K562 (cell line): ENCODE results near the gene CPSF4L. TPM values are rescaled to one million over a fixed set of nuclear protein-coding genes. Genes with fewer than 3 reads are reported as not detected.

Experiments
- ATF1 ChIP-seq, 2 experiments: fragments of 450-650 bp in 1 of 2; IDR thresholded peaks; 2 replicates each; pipeline ENCODE4 v1.6.1; 2016; ENCODE audit warnings: missing compliant biosample characterization in 1 of 2, missing genetic modification characterization in 1 of 2
- CBX3 ChIP-seq, 2 experiments: IDR thresholded peaks; 1 replicate in 1 of 2; 2 replicates in 1 of 2; pipeline ENCODE4 v1.6.1; 2012; ENCODE audit warnings: inconsistent platforms in 2 of 2, low read length in 2 of 2, borderline replicate concordance in 1 of 2, control low read depth in 1 of 2
- E2F4 ChIP-seq: sonication (generic); formaldehyde crosslinking; IDR thresholded peaks from 2 replicates; pipeline ENCODE4 v1.8.0; 2022; ENCODE audit warnings: mild to moderate bottlenecking, low read depth, missing genetic modification reagents
- ELK3 ChIP-seq: fragments of 450-650 bp; formaldehyde crosslinking; IDR thresholded peaks from 2 replicates; pipeline ENCODE4 v1.4.0; 2020; ENCODE audit warnings: mild to moderate bottlenecking
- FIP1L1 ChIP-seq: fragments of 200-400 bp; formaldehyde crosslinking; IDR thresholded peaks from 2 replicates; pipeline ENCODE4 v1.6.1; 2018; ENCODE audit warnings: mild to moderate bottlenecking, low read depth, low read length; ENCODE audit not compliant: poor library complexity, severe bottlenecking
- HDGF ChIP-seq: fragments of 450-650 bp; IDR thresholded peaks from 2 replicates; pipeline ENCODE4 v1.6.1; 2016
- HEY1 ChIP-seq: fragments of 250-450 bp; sonication (Bioruptor Pico); IDR thresholded peaks from 2 replicates; pipeline ENCODE4 v1.5.0; 2020; ENCODE audit warnings: mild to moderate bottlenecking, moderate library complexity, borderline replicate concordance
- HLTF ChIP-seq: fragments of 450-650 bp; IDR thresholded peaks from 2 replicates; pipeline ENCODE4 v1.6.1; 2016
- KLF13 ChIP-seq: fragments of 450-650 bp; IDR thresholded peaks from 2 replicates; pipeline ENCODE4 v1.6.1; 2016; ENCODE audit warnings: missing genetic modification characterization, low read depth, mild to moderate bottlenecking, missing compliant biosample characterization, moderate library complexity, borderline replicate concordance
- MAFF ChIP-seq: IDR thresholded peaks from 2 replicates; pipeline ENCODE4 v1.6.1; 2012; ENCODE audit warnings: low read length, improper control_type of control experiment
- MAZ ChIP-seq, 2 experiments: fragments of 450-650 bp in 1 of 2; sonication (generic) in 1 of 2; formaldehyde crosslinking; IDR thresholded peaks in 1 of 2; conservative IDR thresholded peaks in 1 of 2; 2 replicates each; pipeline versions ENCODE4 v1.4.0 to v1.5.0; 2020; ENCODE audit warnings: mild to moderate bottlenecking in 1 of 2, missing genetic modification reagents in 1 of 2
- MEIS2 ChIP-seq: fragments of 450-650 bp; IDR thresholded peaks from 2 replicates; pipeline ENCODE4 v1.6.1; 2014; ENCODE audit warnings: mild to moderate bottlenecking; ENCODE audit not compliant: partially characterized antibody
- MTA2 ChIP-seq: fragments of 450-650 bp; IDR thresholded peaks from 2 replicates; pipeline ENCODE4 v1.6.1; 2016; ENCODE audit warnings: low read depth
- PHF20 ChIP-seq: fragments of 450-650 bp; IDR thresholded peaks from 2 replicates; pipeline ENCODE4 v1.6.1; 2018; ENCODE audit not compliant: partially characterized antibody
- RCOR1 ChIP-seq, 2 experiments: IDR thresholded peaks; 2 replicates each; pipeline ENCODE4 v1.6.1; 2012; ENCODE audit warnings: low read depth in 2 of 2, low read length in 2 of 2, borderline replicate concordance in 1 of 2, improper control_type of control experiment in 1 of 2
- RNF2 ChIP-seq: sonication (generic); IDR thresholded peaks from 2 replicates; pipeline ENCODE4 v1.6.1; 2016
- SMARCE1 ChIP-seq: fragments of 450-650 bp; IDR thresholded peaks from 2 replicates; pipeline ENCODE4 v1.7.1; 2016; ENCODE audit warnings: mild to moderate bottlenecking
- TAF1 ChIP-seq: IDR thresholded peaks from 2 replicates; pipeline ENCODE4 v1.6.1; 2011; ENCODE audit warnings: mild to moderate bottlenecking, low read length, moderate library complexity; ENCODE audit not compliant: insufficient read depth, control insufficient read depth, severe bottlenecking; ENCODE audit errors: extremely low read depth
- TAF7 ChIP-seq: fragments of 450-650 bp; IDR thresholded peaks from 2 replicates; pipeline ENCODE4 v1.6.1; 2016; ENCODE audit warnings: missing genetic modification characterization, missing compliant biosample characterization
- TEAD4 ChIP-seq, 2 experiments: sonication (generic) in 1 of 2; formaldehyde crosslinking in 1 of 2; IDR thresholded peaks; 2 replicates each; pipeline versions ENCODE4 v1.6.1 to v1.8.0; 2012 to 2022; ENCODE audit warnings: borderline replicate concordance in 1 of 2, inconsistent platforms in 1 of 2, low read length in 1 of 2, mild to moderate bottlenecking in 1 of 2, missing genetic modification reagents in 1 of 2
- ZBED1 ChIP-seq: IDR thresholded peaks from 2 replicates; pipeline ENCODE4 v1.6.1; 2014
- ZNF668 ChIP-seq: fragments of 250-450 bp; sonication (Bioruptor Pico); IDR thresholded peaks from 2 replicates; pipeline ENCODE4 v1.8.0; 2022; ENCODE audit warnings: mild to moderate bottlenecking, inconsistent platforms
- ZNF79 ChIP-seq: fragments of 250-450 bp; sonication (Bioruptor Pico); IDR thresholded peaks from 2 replicates; pipeline ENCODE4 v1.4.0; 2020; ENCODE audit warnings: low read depth, mild to moderate bottlenecking, moderate library complexity
- polyA plus RNA-seq, 8 experiments: library from polyadenylated mRNA; depleted of rRNA in 4 of 8; stranded (reverse) in 5 of 8; unstranded in 3 of 8; fragments of >200 nt; fragmentation: Nextera tagmentation in 2 of 8; fragmentation: Illumina TruSeq in 1 of 8; extraction: Ambion mirVana in 2 of 8; extraction: Trizol in 1 of 8; gene quantifications; 2 replicates each; pipeline versions ENCODE4 v1.2.1 to v1.2.3, GENCODE V29; 2011 to 2014; ENCODE audit warnings: inconsistent platforms in 1 of 8, missing spikeins in 1 of 8
- total RNA-seq, 7 experiments: library from RNA; depleted of rRNA in 6 of 7; stranded (reverse); fragments of >200 nt in 6 of 7; fragmentation: Illumina TruSeq in 2 of 7; extraction: Trizol in 2 of 7; gene quantifications; 2 replicates each; pipeline versions ENCODE4 v1.2.1 to v1.2.3, GENCODE V29; 2011 to 2021; ENCODE audit warnings: low replicate concordance in 1 of 7
- TF ChIP-seq, protein P1 (sequence below): sonication (generic); formaldehyde crosslinking; IDR thresholded peaks from 2 replicates; pipeline ENCODE4 v1.8.1; 2023; ENCODE audit warnings: mild to moderate bottlenecking, missing genetic modification reagents
- TF ChIP-seq, protein P2 (sequence below): fragments of 250-450 bp; sonication (Bioruptor Pico); IDR thresholded peaks from 2 replicates; pipeline ENCODE4 v1.8.0; 2022; ENCODE audit warnings: inconsistent platforms

CPSF4L gene
- total and polyA plus RNA-seq, 9 of the 15 experiments (the other 6 are each of a cell fraction or from before 2014, with no cell fraction given), result not detected

GRCh38 chr17:73228748-73229236 is 32.9 kb downstream of the CPSF4L start (continued):
- TF ChIP-seq TEAD4 (IDR thresholded peaks at IDR 0.05; ENCODE audit: low read length), result peak; percentile 82
- TF ChIP-seq TEAD4 (CRISPR knock-in tag; IDR thresholded peaks at IDR 0.05; ENCODE audit: borderline replicate concordance), result no peak
- TF ChIP-seq HLTF, result no peak
- no peak for TF ChIP-seq MAZ (CRISPR knock-in tag; conservative IDR thresholded peaks at IDR 0.05 in 1 of 2, IDR thresholded peaks at IDR 0.05 in 1 of 2)
- TF ChIP-seq ZNF668 (CRISPR knock-in tag), result no peak
- peak in 1 of 2 experiments; percentile 55; a peak in 1 of 4 replicates for TF ChIP-seq RCOR1 (IDR thresholded peaks at IDR 0.05; ENCODE audit: borderline replicate concordance in 1 of 2, low read depth in 2 of 2, low read length in 2 of 2)
- TF ChIP-seq MEIS2, result peak; percentile 73
- TF ChIP-seq, protein P1, sequence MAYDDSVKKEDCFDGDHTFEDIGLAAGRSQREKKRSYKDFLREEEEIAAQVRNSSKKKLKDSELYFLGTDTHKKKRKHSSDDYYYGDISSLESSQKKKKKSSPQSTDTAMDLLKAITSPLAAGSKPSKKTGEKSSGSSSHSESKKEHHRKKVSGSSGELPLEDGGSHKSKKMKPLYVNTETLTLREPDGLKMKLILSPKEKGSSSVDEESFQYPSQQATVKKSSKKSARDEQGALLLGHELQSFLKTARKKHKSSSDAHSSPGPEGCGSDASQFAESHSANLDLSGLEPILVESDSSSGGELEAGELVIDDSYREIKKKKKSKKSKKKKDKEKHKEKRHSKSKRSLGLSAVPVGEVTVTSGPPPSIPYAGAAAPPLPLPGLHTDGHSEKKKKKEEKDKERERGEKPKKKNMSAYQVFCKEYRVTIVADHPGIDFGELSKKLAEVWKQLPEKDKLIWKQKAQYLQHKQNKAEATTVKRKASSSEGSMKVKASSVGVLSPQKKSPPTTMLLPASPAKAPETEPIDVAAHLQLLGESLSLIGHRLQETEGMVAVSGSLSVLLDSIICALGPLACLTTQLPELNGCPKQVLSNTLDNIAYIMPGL (CRISPR knock-in tag), result no peak
- no peak for TF ChIP-seq TAF1
- TF ChIP-seq HEY1 (CRISPR knock-in tag), result no peak
- TF ChIP-seq MTA2, result no peak
- no peak for TF ChIP-seq FIP1L1
- TF ChIP-seq HDGF, result no peak
- TF ChIP-seq TAF7 (tag), result no peak
- 0 out of 2 replicates have a peak, but pooled peaks have one; percentile 52 for TF ChIP-seq KLF13 (tag)
- no peak for TF ChIP-seq E2F4 (CRISPR knock-in tag)
- no peak; a peak in 1 of 3 replicates for TF ChIP-seq CBX3 (IDR thresholded peaks at IDR 0.05; ENCODE audit: borderline replicate concordance in 1 of 2, low read length in 2 of 2)
- peak; percentile 68; the same call in 1 of the 2 replicates for TF ChIP-seq RNF2
- TF ChIP-seq, protein P2, sequence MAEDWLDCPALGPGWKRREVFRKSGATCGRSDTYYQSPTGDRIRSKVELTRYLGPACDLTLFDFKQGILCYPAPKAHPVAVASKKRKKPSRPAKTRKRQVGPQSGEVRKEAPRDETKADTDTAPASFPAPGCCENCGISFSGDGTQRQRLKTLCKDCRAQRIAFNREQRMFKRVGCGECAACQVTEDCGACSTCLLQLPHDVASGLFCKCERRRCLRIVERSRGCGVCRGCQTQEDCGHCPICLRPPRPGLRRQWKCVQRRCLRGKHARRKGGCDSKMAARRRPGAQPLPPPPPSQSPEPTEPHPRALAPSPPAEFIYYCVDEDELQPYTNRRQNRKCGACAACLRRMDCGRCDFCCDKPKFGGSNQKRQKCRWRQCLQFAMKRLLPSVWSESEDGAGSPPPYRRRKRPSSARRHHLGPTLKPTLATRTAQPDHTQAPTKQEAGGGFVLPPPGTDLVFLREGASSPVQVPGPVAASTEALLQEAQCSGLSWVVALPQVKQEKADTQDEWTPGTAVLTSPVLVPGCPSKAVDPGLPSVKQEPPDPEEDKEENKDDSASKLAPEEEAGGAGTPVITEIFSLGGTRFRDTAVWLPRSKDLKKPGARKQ (CRISPR knock-in tag), result no peak
- no peak for TF ChIP-seq ZNF79 (CRISPR knock-in tag)
- TF ChIP-seq PHF20, result no peak
- peak; percentile 88 for TF ChIP-seq SMARCE1
- no peak for TF ChIP-seq ELK3 (CRISPR knock-in tag)
- no peak for TF ChIP-seq ZBED1
- peak; percentile 95 for TF ChIP-seq MAFF
- TF ChIP-seq ATF1 (CRISPR knock-in tag; IDR thresholded peaks at IDR 0.05), result no peak
- peak; percentile 30; the same call in 1 of the 2 replicates for TF ChIP-seq ATF1 (tag; IDR thresholded peaks at IDR 0.05)
